GM13977 (cell line): ENCODE data around the gene CCDC9.

ENCODE experiments used
- DNase-seq: peaks from one replicate; pipeline ENCODE4 v3.0.0; 2012; ENCODE audit warnings: low spot score
- CTCF ChIP-seq: IDR thresholded peaks from 2 replicates; pipeline ENCODE4 v1.5.1; 2012; ENCODE audit warnings: mild to moderate bottlenecking, control low read depth; ENCODE audit not compliant: insufficient read depth; ENCODE audit errors: extremely low read depth, missing control alignments
- in situ Hi-C: fragments of 300-500 bp; cut with MboI; formaldehyde crosslinking; loops from one replicate; pipeline ENCODE4 v1.12.0; 2022; ENCODE audit warnings: low sequenced_read_pairs, low pct_unique_long_range_greater_than_20kb, mixed read lengths, inconsistent platforms; ENCODE audit not compliant: unreplicated experiment

Gene CCDC9

GRCh38 chr19:47236072-47236675 lies 20.2 kb upstream of the CCDC9 start:
- DNase-seq: no peak
- in situ Hi-C loops: no loop called here

GRCh38 chr19:47239152-47239551 lies 17.2 kb upstream of the CCDC9 start:
- no peak for TF ChIP-seq CTCF
- no peak for DNase-seq
- in situ Hi-C loops: no loop called here

More at GRCh38 chr19:47236072-47236675, 20.2 kb upstream of the CCDC9 start:
- no peak for TF ChIP-seq CTCF

GRCh38 chr19:47239610-47240296 lies 16.6 kb upstream of the CCDC9 start:
- in situ Hi-C loops: no loop called here
- no peak for TF ChIP-seq CTCF
- peak; percentile 63 for DNase-seq

- DNase-seq: no peak
- in situ Hi-C loops: no loop called here
- TF ChIP-seq CTCF: no peak
These were observed 15.8 kb upstream of the CCDC9 start for GRCh38 chr19:47240556-47240955.

GRCh38 chr19:47240996-47241918 lies 15.1 kb upstream of the CCDC9 start:
- TF ChIP-seq CTCF: no peak
- in situ Hi-C loops: no loop called here
- peak; percentile 87 for DNase-seq

- in situ Hi-C loops: no loop called here
- TF ChIP-seq CTCF: no peak
- peak; percentile 15 for DNase-seq
These were observed 14.3 kb upstream of the CCDC9 start for GRCh38 chr19:47241919-47242577.
